NCI-H82 treated with DMSO at 0.1 percent for 48 hours (cell line): ENCODE measurements around the gene CD226.
"Not testable (repeated sequence)": the region's sequence is repeated elsewhere in the genome, so short reads cannot be mapped to it uniquely, and the experiment has no call there.

Experiments used
- DNase-seq: peaks from one replicate; lab custom pipeline; 2025; ENCODE audit not compliant: unreplicated experiment; lab: John Stamatoyannopoulos, UW

Gene CD226

GRCh38 chr18:69956665-69957620 is 9.3 kb upstream of the CD226 start:
- no peak for DNase-seq

- no peak for DNase-seq
Observed at GRCh38 chr18:69956057-69956456, 8.4 kb upstream of the CD226 start.

GRCh38 chr18:69954719-69955480 is 7.2 kb upstream of the CD226 start:
- no peak for DNase-seq

GRCh38 chr18:69953191-69953590 is 5.5 kb upstream of the CD226 start:
- DNase-seq: no peak

GRCh38 chr18:69951182-69951581 is 3.5 kb upstream of the CD226 start:
- no peak for DNase-seq

- DNase-seq: no peak
Observed at GRCh38 chr18:69949538-69949936, 1.9 kb upstream of the CD226 start.

- no peak for DNase-seq
Observed at GRCh38 chr18:69948919-69949537, 1.4 kb upstream of the CD226 start.

- DNase-seq: no peak
Observed at GRCh38 chr18:69948256-69948655, 583 bp upstream of the CD226 start.

GRCh38 chr18:69946608-69947155 is 991 bp downstream of the CD226 start:
- no peak for DNase-seq

GRCh38 chr18:69945220-69946114 is 2.2 kb downstream of the CD226 start:
- no peak for DNase-seq

- no peak for DNase-seq
Observed at GRCh38 chr18:69944436-69944835, 3.2 kb downstream of the CD226 start.

- no peak for DNase-seq
Observed at GRCh38 chr18:69943021-69943420, 4.7 kb downstream of the CD226 start.

GRCh38 chr18:69941183-69941582 is 6.5 kb downstream of the CD226 start:
- no peak for DNase-seq

- not testable (repeated sequence) for DNase-seq
Observed at GRCh38 chr18:69939812-69940211, 7.9 kb downstream of the CD226 start.

- DNase-seq: no peak
Observed at GRCh38 chr18:69936191-69936558, 11.5 kb downstream of the CD226 start.

- DNase-seq: no peak
Observed at GRCh38 chr18:69935319-69936190, 12.1 kb downstream of the CD226 start.

- DNase-seq: no peak
Observed at GRCh38 chr18:69934601-69935265, 12.9 kb downstream of the CD226 start.

- DNase-seq: no peak
Observed at GRCh38 chr18:69929041-69929774, 18.5 kb downstream of the CD226 start.
